ENCODE results near the gene ERAS.

The ERAS gene

DNA sequence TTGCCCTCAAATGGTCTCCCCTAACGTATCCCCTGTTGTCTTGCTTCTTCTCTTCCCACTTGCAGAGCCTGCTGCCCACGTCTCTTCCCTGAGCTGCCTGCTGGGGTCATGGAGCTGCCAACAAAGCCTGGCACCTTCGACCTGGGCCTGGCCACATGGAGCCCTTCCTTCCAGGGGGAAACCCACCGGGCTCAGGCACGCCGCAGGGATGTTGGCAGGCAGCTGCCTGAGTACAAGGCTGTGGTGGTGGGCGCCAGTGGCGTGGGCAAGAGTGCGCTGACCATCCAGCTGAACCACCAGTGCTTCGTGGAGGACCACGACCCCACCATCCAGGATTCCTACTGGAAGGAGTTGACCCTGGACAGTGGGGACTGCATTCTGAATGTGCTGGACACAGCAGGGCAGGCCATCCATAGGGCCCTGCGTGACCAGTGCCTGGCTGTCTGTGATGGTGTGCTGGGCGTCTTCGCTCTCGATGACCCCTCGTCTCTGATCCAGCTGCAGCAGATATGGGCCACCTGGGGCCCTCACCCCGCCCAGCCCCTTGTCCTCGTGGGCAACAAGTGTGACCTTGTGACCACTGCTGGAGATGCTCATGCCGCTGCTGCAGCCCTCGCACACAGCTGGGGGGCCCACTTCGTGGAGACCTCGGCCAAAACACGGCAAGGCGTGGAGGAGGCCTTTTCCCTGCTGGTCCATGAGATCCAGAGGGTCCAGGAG lies 2.9 kb downstream of the ERAS start:
- no peak for DNase-seq (ENCODE audit: low read depth, low spot score)
- no peak overlapping the region for H3K4me3 ChIP-seq (ENCODE audit: low read depth, low read length)
- CTCF ChIA-PET: no interaction called here
- TF ChIP-seq, protein P1, sequence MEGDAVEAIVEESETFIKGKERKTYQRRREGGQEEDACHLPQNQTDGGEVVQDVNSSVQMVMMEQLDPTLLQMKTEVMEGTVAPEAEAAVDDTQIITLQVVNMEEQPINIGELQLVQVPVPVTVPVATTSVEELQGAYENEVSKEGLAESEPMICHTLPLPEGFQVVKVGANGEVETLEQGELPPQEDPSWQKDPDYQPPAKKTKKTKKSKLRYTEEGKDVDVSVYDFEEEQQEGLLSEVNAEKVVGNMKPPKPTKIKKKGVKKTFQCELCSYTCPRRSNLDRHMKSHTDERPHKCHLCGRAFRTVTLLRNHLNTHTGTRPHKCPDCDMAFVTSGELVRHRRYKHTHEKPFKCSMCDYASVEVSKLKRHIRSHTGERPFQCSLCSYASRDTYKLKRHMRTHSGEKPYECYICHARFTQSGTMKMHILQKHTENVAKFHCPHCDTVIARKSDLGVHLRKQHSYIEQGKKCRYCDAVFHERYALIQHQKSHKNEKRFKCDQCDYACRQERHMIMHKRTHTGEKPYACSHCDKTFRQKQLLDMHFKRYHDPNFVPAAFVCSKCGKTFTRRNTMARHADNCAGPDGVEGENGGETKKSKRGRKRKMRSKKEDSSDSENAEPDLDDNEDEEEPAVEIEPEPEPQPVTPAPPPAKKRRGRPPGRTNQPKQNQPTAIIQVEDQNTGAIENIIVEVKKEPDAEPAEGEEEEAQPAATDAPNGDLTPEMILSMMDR (IDR thresholded peaks at IDR 0.05; ENCODE audit: insufficient read depth, low read length, missing control alignments): no peak
- POLR2A ChIA-PET: no interaction called here

DNA sequence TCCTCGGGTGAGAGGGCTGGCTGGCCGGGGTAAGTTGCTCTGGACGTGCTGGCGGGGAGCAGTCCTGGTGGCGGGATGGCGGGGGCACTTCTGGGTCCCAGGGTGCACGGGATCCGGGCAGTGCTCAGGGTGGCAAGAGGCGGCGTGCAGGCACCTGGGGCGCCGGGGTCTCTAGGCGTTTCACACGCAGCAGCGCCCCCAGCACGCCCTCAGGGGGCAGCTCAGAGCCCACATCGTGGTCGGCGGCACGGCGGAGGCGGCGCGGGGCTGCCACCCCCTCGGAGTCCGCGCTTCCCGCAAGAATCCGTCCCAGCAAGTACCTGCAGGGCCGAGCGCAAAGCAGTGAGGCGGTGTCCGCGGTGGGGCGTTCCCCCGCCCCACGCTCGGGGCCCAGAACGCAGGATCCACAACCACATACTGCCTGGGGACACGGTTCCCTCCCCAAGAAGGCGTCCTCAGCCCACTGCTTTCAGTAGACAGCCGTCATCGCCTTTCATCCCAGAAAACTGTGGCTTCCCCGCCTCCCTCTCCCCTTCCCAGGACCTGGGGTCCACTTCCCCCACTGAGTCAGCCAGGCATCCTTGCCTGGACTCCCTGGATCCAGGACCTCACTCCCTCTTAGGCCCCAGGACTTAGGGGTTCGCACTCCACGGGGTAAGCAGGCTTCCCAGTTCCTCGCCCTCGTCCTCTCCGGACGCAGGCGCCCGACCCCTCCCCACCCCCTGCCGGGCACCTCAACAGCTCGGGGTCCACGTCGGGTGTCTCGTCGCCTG lies 5.0 kb downstream of the ERAS start:
- TF ChIP-seq, protein P1 (IDR thresholded peaks at IDR 0.05; ENCODE audit: insufficient read depth, low read length, missing control alignments): no peak
- DNase-seq (ENCODE audit: low read depth, low spot score): no peak
- H3K4me3 ChIP-seq (ENCODE audit: low read depth, low read length): no peak overlapping the region
- ChIA-PET POLR2A (interaction anchor here (1.1 kb wide), 1 partner anchor 60 kb away, joined by 3 read pairs; no protein-coding TSS in a partner anchor), CTCF (no interaction called here)

DNA sequence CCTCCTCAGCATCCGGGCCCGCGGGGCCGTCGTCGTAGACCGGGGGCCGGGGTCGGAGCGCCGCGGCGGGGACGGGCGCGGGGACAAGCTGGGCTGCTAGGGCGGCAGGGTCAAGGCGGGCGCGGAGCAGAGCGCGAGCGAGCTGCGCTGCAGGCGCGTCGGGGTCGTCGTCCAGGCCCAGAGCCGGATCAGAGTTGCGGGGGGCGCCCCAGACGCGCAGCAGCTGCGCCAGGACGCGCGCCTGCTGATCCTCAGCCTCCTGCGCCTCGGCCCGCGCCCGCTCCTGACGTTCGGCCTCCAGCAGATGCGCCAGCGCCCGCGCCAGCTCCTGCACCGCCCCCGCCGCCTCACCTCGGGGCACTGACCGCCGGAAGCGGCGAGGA lies 5.6 kb downstream of the ERAS start:
- TF ChIP-seq, protein P1 (IDR thresholded peaks at IDR 0.05; ENCODE audit: insufficient read depth, low read length, missing control alignments): no peak
- no peak for DNase-seq (ENCODE audit: low read depth, low spot score)
- H3K4me3 ChIP-seq (ENCODE audit: low read depth, low read length): no peak overlapping the region
- ChIA-PET POLR2A (interaction anchor here (1.1 kb wide), 1 partner anchor 60 kb away, joined by 3 read pairs; no protein-coding TSS in a partner anchor), CTCF (no interaction called here)

DNA sequence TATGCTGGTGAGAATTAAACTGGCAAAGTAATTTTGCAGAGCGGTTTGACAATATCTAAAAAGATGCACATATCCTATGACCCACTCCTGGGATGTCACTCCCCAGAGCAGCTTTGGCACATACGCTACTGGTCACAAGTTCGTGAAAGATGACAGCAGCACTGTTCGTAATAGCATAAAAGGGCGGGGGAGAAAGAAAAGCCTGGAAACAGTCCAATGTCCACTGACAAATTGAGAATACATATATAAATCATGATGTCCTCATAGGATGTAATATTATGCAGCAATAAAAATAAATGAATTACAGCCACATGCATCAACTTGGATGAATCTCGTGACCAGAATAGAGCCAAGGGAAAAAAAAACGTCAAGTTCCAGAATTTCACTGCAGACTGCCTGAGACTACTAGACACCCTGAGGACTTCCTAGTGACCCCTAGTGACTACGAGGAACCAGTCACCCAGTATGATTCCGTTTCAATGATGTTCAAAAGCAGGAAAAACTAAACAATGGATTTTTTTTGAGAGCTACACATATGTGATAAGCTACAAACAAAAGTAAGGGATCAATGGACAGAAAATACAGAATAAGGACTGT lies 7.3 kb downstream of the ERAS start:
- DNase-seq (ENCODE audit: low read depth, low spot score): no peak
- no peak overlapping the region for H3K4me3 ChIP-seq (ENCODE audit: low read depth, low read length)
- CTCF ChIA-PET: interaction anchor here (1.1 to 1.9 kb wide), 2 partner anchors 9 to 322 kb away, joined by 3 to 5 read pairs; no protein-coding TSS in a partner anchor
- TF ChIP-seq, protein P1 (IDR thresholded peaks at IDR 0.05; ENCODE audit: insufficient read depth, low read length, missing control alignments): no peak
- POLR2A ChIA-PET: no interaction called here

DNA sequence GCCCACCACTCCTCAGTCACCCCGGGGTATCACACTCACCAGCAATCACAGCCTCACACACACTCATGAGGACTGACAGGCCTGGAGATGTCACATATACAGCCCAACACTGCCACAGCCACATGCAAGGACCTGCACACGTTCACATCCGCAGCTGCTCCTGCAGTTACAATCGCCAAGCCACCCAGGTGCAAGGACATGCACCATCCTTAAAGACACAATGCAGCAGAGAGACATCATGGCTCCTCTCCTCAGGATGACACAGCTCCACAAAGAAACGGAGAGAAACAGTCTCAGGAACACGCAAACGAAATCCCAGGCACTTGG lies 8.0 kb downstream of the ERAS start:
- no peak for DNase-seq (ENCODE audit: low read depth, low spot score)
- H3K4me3 ChIP-seq (ENCODE audit: low read depth, low read length): no peak overlapping the region
- TF ChIP-seq, protein P1 (IDR thresholded peaks at IDR 0.05; ENCODE audit: insufficient read depth, low read length, missing control alignments): no peak
- ChIA-PET CTCF (interaction anchor here (1.9 kb wide), 1 partner anchor 9 kb away, joined by 5 read pairs; no protein-coding TSS in a partner anchor), POLR2A (no interaction called here)
